ENCODE results near the gene PRUNE2. TPM values are rescaled to one million over a fixed set of nuclear protein-coding genes. Genes with fewer than 3 reads are reported as not detected.

PRUNE2 gene
- total RNA-seq, 1 experiment from 2014 or later, result 3.5 TPM

GRCh38 chr9:76932265-76932664, 26.4 kb upstream of the PRUNE2 start:
- H3K9me3 ChIP-seq, result no peaks in the 10 kb centered on the region
- no peak overlapping the region for H3K4me3 ChIP-seq (ENCODE audit: low read depth, low read length)
- BruUV-seq (replicated peaks), result no TSS peak
- intact Hi-C loops (cut with micrococcal nuclease; ENCODE audit: unreplicated experiment), result loop anchor here (2.0 kb wide), 1 partner anchor 65 kb away; no protein-coding TSS in a partner anchor
- POLR2A ChIA-PET, result no interaction called here
- H3K4me1 ChIP-seq, result no peaks in the 10 kb centered on the region
- Mint-ChIP-seq H3K27me3 (ENCODE audit: insufficient read depth, unreplicated experiment) (no peaks in the 10 kb centered on the region), H3K4me1 (ENCODE audit: low read depth, unreplicated experiment) (no peaks in the 10 kb centered on the region), H3K36me3 (ENCODE audit: insufficient read depth, unreplicated experiment) (no peaks in the 10 kb centered on the region), H3K4me3 (ENCODE audit: unreplicated experiment) (no peak overlapping the region), H3K9me3 (ENCODE audit: unreplicated experiment) (no peaks in the 10 kb centered on the region), H3K27ac (ENCODE audit: unreplicated experiment) (no peak overlapping the region)
- no peak for DNase-seq
- no peak for TF ChIP-seq CTCF (IDR thresholded peaks at IDR 0.05; ENCODE audit: insufficient read depth in 1 of 2, low read depth in 1 of 2, low read length in 1 of 2, severe bottlenecking in 1 of 2, unreplicated experiment in 1 of 2)
- no peaks in the 10 kb centered on the region for H3K27me3 ChIP-seq (replicated peaks; ENCODE audit: control insufficient read depth, insufficient read depth, low read length)
- no peaks in the 10 kb centered on the region for H3K36me3 ChIP-seq (ENCODE audit: control insufficient read depth, insufficient read depth, low read length)
- CTCF ChIA-PET, result no interaction called here

GRCh38 chr9:76927540-76928240, 21.8 kb upstream of the PRUNE2 start:
- intact Hi-C loops (cut with micrococcal nuclease; ENCODE audit: unreplicated experiment), result no loop called here
- TF ChIP-seq CTCF (IDR thresholded peaks at IDR 0.05; ENCODE audit: insufficient read depth in 1 of 2, low read depth in 1 of 2, low read length in 1 of 2, severe bottlenecking in 1 of 2, unreplicated experiment in 1 of 2), result no peak
- no peaks in the 10 kb centered on the region for H3K9me3 ChIP-seq
- H3K4me1 Mint-ChIP-seq (ENCODE audit: low read depth, unreplicated experiment), result no peaks in the 10 kb centered on the region
- POLR2A ChIA-PET, result no interaction called here
- no peaks in the 10 kb centered on the region for H3K36me3 ChIP-seq (ENCODE audit: control insufficient read depth, insufficient read depth, low read length)
- no peaks in the 10 kb centered on the region for H3K4me1 ChIP-seq
- CTCF ChIA-PET, result no interaction called here
- H3K36me3 Mint-ChIP-seq (ENCODE audit: insufficient read depth, unreplicated experiment), result no peaks in the 10 kb centered on the region
- no peaks in the 10 kb centered on the region for H3K9me3 Mint-ChIP-seq (ENCODE audit: unreplicated experiment)
- no peaks in the 10 kb centered on the region for H3K27me3 Mint-ChIP-seq (ENCODE audit: insufficient read depth, unreplicated experiment)
- no peak overlapping the region for H3K27ac Mint-ChIP-seq (ENCODE audit: unreplicated experiment)
- H3K4me3 ChIP-seq (ENCODE audit: low read depth, low read length), result no peak overlapping the region
- BruUV-seq (replicated peaks), result no TSS peak
- DNase-seq, result no peak
- H3K4me3 Mint-ChIP-seq (ENCODE audit: unreplicated experiment), result no peak overlapping the region
- no peaks in the 10 kb centered on the region for H3K27me3 ChIP-seq (replicated peaks; ENCODE audit: control insufficient read depth, insufficient read depth, low read length)

GRCh38 chr9:76926846-76927245, 20.9 kb upstream of the PRUNE2 start:
- Histone ChIP-seq H3K9me3 (no peaks in the 10 kb centered on the region), H3K27me3 (replicated peaks; ENCODE audit: control insufficient read depth, insufficient read depth, low read length) (no peaks in the 10 kb centered on the region), H3K4me3 (ENCODE audit: low read depth, low read length) (no peak overlapping the region), H3K4me1 (no peaks in the 10 kb centered on the region), H3K36me3 (ENCODE audit: control insufficient read depth, insufficient read depth, low read length) (no peaks in the 10 kb centered on the region)
- TF ChIP-seq CTCF (IDR thresholded peaks at IDR 0.05; ENCODE audit: insufficient read depth in 1 of 2, low read depth in 1 of 2, low read length in 1 of 2, severe bottlenecking in 1 of 2, unreplicated experiment in 1 of 2), result no peak
- no TSS peak for BruUV-seq (replicated peaks)
- H3K27ac Mint-ChIP-seq (ENCODE audit: unreplicated experiment), result no peak overlapping the region
- POLR2A ChIA-PET, result no interaction called here
- CTCF ChIA-PET, result no interaction called here
- DNase-seq, result no peak
- intact Hi-C loops (cut with micrococcal nuclease; ENCODE audit: unreplicated experiment), result no loop called here
- no peaks in the 10 kb centered on the region for H3K27me3 Mint-ChIP-seq (ENCODE audit: insufficient read depth, unreplicated experiment)
- H3K9me3 Mint-ChIP-seq (ENCODE audit: unreplicated experiment), result no peaks in the 10 kb centered on the region
- no peaks in the 10 kb centered on the region for H3K36me3 Mint-ChIP-seq (ENCODE audit: insufficient read depth, unreplicated experiment)
- H3K4me1 Mint-ChIP-seq (ENCODE audit: low read depth, unreplicated experiment), result no peaks in the 10 kb centered on the region
- no peak overlapping the region for H3K4me3 Mint-ChIP-seq (ENCODE audit: unreplicated experiment)

Measured in Caco-2 (cell line).